Inflammatory macrophage (primary cell): Measurements from ENCODE around the gene UBXN10.
"Not testable (repeated sequence)": the region's sequence is repeated elsewhere in the genome, so short reads cannot be mapped to it uniquely, and the experiment has no call there.

Source experiments
- DNase-seq, 2 donors: peaks; one replicate each; pipeline ENCODE4 v3.0.0-alpha.2; 2020 to 2022

Gene UBXN10

GRCh38 chr1:20207546-20207945 is 21.6 kb downstream of the UBXN10 start:
- DNase-seq, result no peak

GRCh38 chr1:20209471-20209870 is 23.6 kb downstream of the UBXN10 start:
- no peak for DNase-seq

- DNase-seq, result no peak
Measured at GRCh38 chr1:20210736-20211460, 25.0 kb downstream of the UBXN10 start.

- DNase-seq, result no peak
Measured at GRCh38 chr1:20211511-20211931, 25.6 kb downstream of the UBXN10 start.

- DNase-seq, result no peak
Measured at GRCh38 chr1:20212085-20212684, 26.3 kb downstream of the UBXN10 start.

- peak; percentile 54 to 61 for DNase-seq
Measured at GRCh38 chr1:20212685-20213331, 26.9 kb downstream of the UBXN10 start.

- DNase-seq, result no peak
Measured at GRCh38 chr1:20215716-20216115, 29.8 kb downstream of the UBXN10 start.

- no peak for DNase-seq
Measured at GRCh38 chr1:20216574-20216973, 30.7 kb downstream of the UBXN10 start.

GRCh38 chr1:20219053-20219452 is 33.2 kb downstream of the UBXN10 start:
- not testable (repeated sequence) for DNase-seq

- no peak for DNase-seq
Measured at GRCh38 chr1:20220036-20220435, 34.1 kb downstream of the UBXN10 start.

- DNase-seq, result peak in 1 of 2 donors; percentile 36
Measured at GRCh38 chr1:20223106-20223505, 37.2 kb downstream of the UBXN10 start.

- DNase-seq, result no peak
Measured at GRCh38 chr1:20223551-20224419, 37.9 kb downstream of the UBXN10 start.

GRCh38 chr1:20224546-20224945 is 38.6 kb downstream of the UBXN10 start:
- no peak for DNase-seq

- no peak for DNase-seq
Measured at GRCh38 chr1:20227704-20228103, 41.8 kb downstream of the UBXN10 start.

GRCh38 chr1:20228314-20228825 is 42.5 kb downstream of the UBXN10 start:
- no peak for DNase-seq

- DNase-seq, result no peak
Measured at GRCh38 chr1:20229171-20229570, 43.3 kb downstream of the UBXN10 start.

- DNase-seq, result not testable (repeated sequence)
Measured at GRCh38 chr1:20232564-20232963, 46.7 kb downstream of the UBXN10 start.

GRCh38 chr1:20233394-20233793 is 47.5 kb downstream of the UBXN10 start:
- peak in 1 of 2 donors; percentile 43 for DNase-seq

- DNase-seq, result no peak
Measured at GRCh38 chr1:20233866-20234265, 48.0 kb downstream of the UBXN10 start.

GRCh38 chr1:20234788-20235535 is 49.1 kb downstream of the UBXN10 start:
- DNase-seq, result no peak

GRCh38 chr1:20237646-20238045 is 51.8 kb downstream of the UBXN10 start:
- no peak for DNase-seq

GRCh38 chr1:20240012-20240411 is 54.1 kb downstream of the UBXN10 start:
- no peak for DNase-seq
